ENCODE measurements around the gene ARSG.

Gene ARSG

GRCh38 chr17:68403122-68403521 is 111.8 kb downstream of the ARSG start:
- TF ChIP-seq EGR1 (IDR thresholded peaks at IDR 0.05): no peak
- TF ChIP-seq CREB1 (IDR thresholded peaks at IDR 0.05; ENCODE audit: low read depth): no peak
- TF ChIP-seq YY1 (IDR thresholded peaks at IDR 0.05; ENCODE audit: low read depth): no peak
- TF ChIP-seq ZBTB7A (IDR thresholded peaks at IDR 0.05; ENCODE audit: low read depth): no peak
- TF ChIP-seq FOXM1 (IDR thresholded peaks at IDR 0.05; ENCODE audit: borderline replicate concordance, low read depth): no peak
- no peak for TF ChIP-seq TCF12 (IDR thresholded peaks at IDR 0.05; ENCODE audit: low read depth)
- no peak for TF ChIP-seq NFIC (IDR thresholded peaks at IDR 0.05)
- TF ChIP-seq TEAD4 (IDR thresholded peaks at IDR 0.05): no peak
- no peak for TF ChIP-seq TAF1 (IDR thresholded peaks at IDR 0.05; ENCODE audit: low read depth)
- no peak for TF ChIP-seq EP300 (IDR thresholded peaks at IDR 0.05; ENCODE audit: borderline replicate concordance)

GRCh38 chr17:68417317-68417716 is 126.0 kb downstream of the ARSG start:
- no peak for TF ChIP-seq REST (IDR thresholded peaks at IDR 0.05; ENCODE audit: low read depth)
- TF ChIP-seq TCF12 (IDR thresholded peaks at IDR 0.05; ENCODE audit: low read depth): no peak
- no peak for TF ChIP-seq RAD21 (IDR thresholded peaks at IDR 0.05; ENCODE audit: low read depth)
- no peak for TF ChIP-seq FOXM1 (IDR thresholded peaks at IDR 0.05; ENCODE audit: borderline replicate concordance, low read depth)
- TF ChIP-seq EGR1 (IDR thresholded peaks at IDR 0.05): no peak
- TF ChIP-seq NFIC (IDR thresholded peaks at IDR 0.05): no peak
- no peak for TF ChIP-seq USF1 (IDR thresholded peaks at IDR 0.05)
- TF ChIP-seq TAF1 (IDR thresholded peaks at IDR 0.05; ENCODE audit: low read depth): no peak
- no peak for TF ChIP-seq MAX (IDR thresholded peaks at IDR 0.05)
- TF ChIP-seq EP300 (IDR thresholded peaks at IDR 0.05; ENCODE audit: borderline replicate concordance): no peak

GRCh38 chr17:68418876-68419275 is 127.6 kb downstream of the ARSG start:
- TF ChIP-seq TCF12 (IDR thresholded peaks at IDR 0.05; ENCODE audit: low read depth) (no peak), TAF1 (IDR thresholded peaks at IDR 0.05; ENCODE audit: low read depth) (no peak), MAX (IDR thresholded peaks at IDR 0.05) (no peak), RAD21 (IDR thresholded peaks at IDR 0.05; ENCODE audit: low read depth) (no peak), USF1 (IDR thresholded peaks at IDR 0.05) (no peak)

GRCh38 chr17:68420065-68420464 is 128.8 kb downstream of the ARSG start:
- TF ChIP-seq TEAD4 (IDR thresholded peaks at IDR 0.05) (no peak), TAF1 (IDR thresholded peaks at IDR 0.05; ENCODE audit: low read depth) (no peak), FOXM1 (IDR thresholded peaks at IDR 0.05; ENCODE audit: borderline replicate concordance, low read depth) (no peak), REST (IDR thresholded peaks at IDR 0.05; ENCODE audit: low read depth) (no peak), CEBPB (IDR thresholded peaks at IDR 0.05) (no peak), CREB1 (IDR thresholded peaks at IDR 0.05; ENCODE audit: low read depth) (no peak), MAX (IDR thresholded peaks at IDR 0.05) (no peak), ZBTB7A (IDR thresholded peaks at IDR 0.05; ENCODE audit: low read depth) (no peak), YY1 (IDR thresholded peaks at IDR 0.05; ENCODE audit: low read depth) (no peak), RAD21 (IDR thresholded peaks at IDR 0.05; ENCODE audit: low read depth) (no peak), EGR1 (IDR thresholded peaks at IDR 0.05) (no peak), TCF12 (IDR thresholded peaks at IDR 0.05; ENCODE audit: low read depth) (no peak), EP300 (IDR thresholded peaks at IDR 0.05; ENCODE audit: borderline replicate concordance) (no peak), USF1 (IDR thresholded peaks at IDR 0.05) (no peak), NFIC (IDR thresholded peaks at IDR 0.05) (no peak)

GRCh38 chr17:68421486-68421885 is 130.2 kb downstream of the ARSG start:
- no peak for TF ChIP-seq MAX (IDR thresholded peaks at IDR 0.05)
- no peak for TF ChIP-seq USF1 (IDR thresholded peaks at IDR 0.05)
- TF ChIP-seq FOXM1 (IDR thresholded peaks at IDR 0.05; ENCODE audit: borderline replicate concordance, low read depth): no peak
